ENCODE data around the gene COL6A1.

- TF ChIP-seq CTCF (IDR thresholded peaks at IDR 0.05) (no peak), POLR2A (IDR thresholded peaks at IDR 0.05) (no peak)
Observed at GRCh38 chr21:45995686-45996179, 14.2 kb downstream of the COL6A1 start.
